H1 (cell line): ENCODE results near the gene CEL. TPM values are rescaled to one million over a fixed set of nuclear protein-coding genes. Genes with fewer than 3 reads are reported as not detected.

Experiments
- BACH1 ChIP-seq: IDR thresholded peaks from 2 replicates; pipeline ENCODE4 v1.6.1; 2012; ENCODE audit warnings: low read length, improper control_type of control experiment
- GABPA ChIP-seq: IDR thresholded peaks from 2 replicates; pipeline ENCODE4 v1.6.1; 2011; ENCODE audit warnings: mild to moderate bottlenecking, low read length, moderate library complexity, borderline replicate concordance; ENCODE audit not compliant: insufficient read depth
- HDAC6 ChIP-seq: IDR thresholded peaks from one replicate; pipeline ENCODE4 v1.7.1; 2012; ENCODE audit warnings: low read depth, mild to moderate bottlenecking, inconsistent platforms, low read length, moderate library complexity
- JUND ChIP-seq: IDR thresholded peaks from 2 replicates; pipeline ENCODE4 v1.6.1; 2011; ENCODE audit warnings: mild to moderate bottlenecking, improper control_type of control experiment, low read length
- PHF8 ChIP-seq: fragments of 200-600 bp; sonication (generic); conservative IDR thresholded peaks from 2 replicates; pipeline ENCODE4 v1.7.1; 2012; ENCODE audit warnings: low read depth, mild to moderate bottlenecking, inconsistent platforms, low read length, moderate library complexity
- POLR2A ChIP-seq, 2 experiments: IDR thresholded peaks; 1 replicate in 1 of 2; 2 replicates in 1 of 2; pipeline ENCODE4 v1.6.1; 2011; ENCODE audit warnings: low read depth in 2 of 2, low read length in 2 of 2, mild to moderate bottlenecking in 2 of 2; ENCODE audit errors: control extremely low read depth in 1 of 2
- POU5F1 ChIP-seq: IDR thresholded peaks from 2 replicates; pipeline ENCODE4 v1.6.1; 2011; ENCODE audit warnings: low read depth, mild to moderate bottlenecking, low read length, moderate library complexity
- RBBP5 ChIP-seq: IDR thresholded peaks from 2 replicates; pipeline ENCODE4 v1.7.1; 2012; ENCODE audit warnings: low read depth, mild to moderate bottlenecking, inconsistent platforms, low read length, moderate library complexity, borderline replicate concordance
- SAP30 ChIP-seq: fragments of 300-600 bp; sonication (generic); IDR thresholded peaks from 2 replicates; pipeline ENCODE4 v1.7.1; 2012; ENCODE audit warnings: low read length, moderate library complexity, mild to moderate bottlenecking, inconsistent platforms; ENCODE audit not compliant: insufficient read depth, insufficient replicate concordance
- SRF ChIP-seq: IDR thresholded peaks from 2 replicates; pipeline ENCODE4 v1.6.1; 2011; ENCODE audit warnings: mild to moderate bottlenecking, low read depth, low read length, moderate library complexity
- TBP ChIP-seq: IDR thresholded peaks from 2 replicates; pipeline ENCODE4 v1.6.1; 2011; ENCODE audit warnings: low read depth, low read length, improper control_type of control experiment
- polyA plus RNA-seq, 7 experiments: library from polyadenylated mRNA; depleted of rRNA in 3 of 7; stranded (reverse) in 5 of 7; unstranded in 2 of 7; fragments of >200 nt in 5 of 7; fragments of 200-250 nt in 2 of 7; gene quantifications; 1 replicate in 5 of 7; 2 replicates in 1 of 7; 4 replicates in 1 of 7; pipeline versions ENCODE4 v1.2.1 to v1.2.3, GENCODE V29; 2011 to 2013; ENCODE audit warnings: missing spikeins in 2 of 7, mixed read lengths in 2 of 7
- total RNA-seq: library from RNA; stranded (reverse); fragmentation: NEBNext Ultra II Directional; extraction: Animal tissue kit (Norgen Biotek cat#: 25700); gene quantifications from 2 replicates; pipeline ENCODE4 v1.2.1, GENCODE V29; 2021
- TF ChIP-seq, protein P1 (sequence below): fragments of 300-600 bp; sonication (generic); IDR thresholded peaks from 2 replicates; pipeline ENCODE4 v1.7.1; 2012; ENCODE audit warnings: low read length, moderate library complexity, mild to moderate bottlenecking, inconsistent platforms; ENCODE audit not compliant: insufficient replicate concordance

Gene CEL
- total and polyA plus RNA-seq, 2 of the 8 experiments (the other 6 are each of a cell fraction or from before 2014, with no cell fraction given): 1.8 to 3.4 TPM

GRCh38 chr9:133094842-133095393 is 33.1 kb downstream of the CEL start (continued):
- TF ChIP-seq, protein P1, sequence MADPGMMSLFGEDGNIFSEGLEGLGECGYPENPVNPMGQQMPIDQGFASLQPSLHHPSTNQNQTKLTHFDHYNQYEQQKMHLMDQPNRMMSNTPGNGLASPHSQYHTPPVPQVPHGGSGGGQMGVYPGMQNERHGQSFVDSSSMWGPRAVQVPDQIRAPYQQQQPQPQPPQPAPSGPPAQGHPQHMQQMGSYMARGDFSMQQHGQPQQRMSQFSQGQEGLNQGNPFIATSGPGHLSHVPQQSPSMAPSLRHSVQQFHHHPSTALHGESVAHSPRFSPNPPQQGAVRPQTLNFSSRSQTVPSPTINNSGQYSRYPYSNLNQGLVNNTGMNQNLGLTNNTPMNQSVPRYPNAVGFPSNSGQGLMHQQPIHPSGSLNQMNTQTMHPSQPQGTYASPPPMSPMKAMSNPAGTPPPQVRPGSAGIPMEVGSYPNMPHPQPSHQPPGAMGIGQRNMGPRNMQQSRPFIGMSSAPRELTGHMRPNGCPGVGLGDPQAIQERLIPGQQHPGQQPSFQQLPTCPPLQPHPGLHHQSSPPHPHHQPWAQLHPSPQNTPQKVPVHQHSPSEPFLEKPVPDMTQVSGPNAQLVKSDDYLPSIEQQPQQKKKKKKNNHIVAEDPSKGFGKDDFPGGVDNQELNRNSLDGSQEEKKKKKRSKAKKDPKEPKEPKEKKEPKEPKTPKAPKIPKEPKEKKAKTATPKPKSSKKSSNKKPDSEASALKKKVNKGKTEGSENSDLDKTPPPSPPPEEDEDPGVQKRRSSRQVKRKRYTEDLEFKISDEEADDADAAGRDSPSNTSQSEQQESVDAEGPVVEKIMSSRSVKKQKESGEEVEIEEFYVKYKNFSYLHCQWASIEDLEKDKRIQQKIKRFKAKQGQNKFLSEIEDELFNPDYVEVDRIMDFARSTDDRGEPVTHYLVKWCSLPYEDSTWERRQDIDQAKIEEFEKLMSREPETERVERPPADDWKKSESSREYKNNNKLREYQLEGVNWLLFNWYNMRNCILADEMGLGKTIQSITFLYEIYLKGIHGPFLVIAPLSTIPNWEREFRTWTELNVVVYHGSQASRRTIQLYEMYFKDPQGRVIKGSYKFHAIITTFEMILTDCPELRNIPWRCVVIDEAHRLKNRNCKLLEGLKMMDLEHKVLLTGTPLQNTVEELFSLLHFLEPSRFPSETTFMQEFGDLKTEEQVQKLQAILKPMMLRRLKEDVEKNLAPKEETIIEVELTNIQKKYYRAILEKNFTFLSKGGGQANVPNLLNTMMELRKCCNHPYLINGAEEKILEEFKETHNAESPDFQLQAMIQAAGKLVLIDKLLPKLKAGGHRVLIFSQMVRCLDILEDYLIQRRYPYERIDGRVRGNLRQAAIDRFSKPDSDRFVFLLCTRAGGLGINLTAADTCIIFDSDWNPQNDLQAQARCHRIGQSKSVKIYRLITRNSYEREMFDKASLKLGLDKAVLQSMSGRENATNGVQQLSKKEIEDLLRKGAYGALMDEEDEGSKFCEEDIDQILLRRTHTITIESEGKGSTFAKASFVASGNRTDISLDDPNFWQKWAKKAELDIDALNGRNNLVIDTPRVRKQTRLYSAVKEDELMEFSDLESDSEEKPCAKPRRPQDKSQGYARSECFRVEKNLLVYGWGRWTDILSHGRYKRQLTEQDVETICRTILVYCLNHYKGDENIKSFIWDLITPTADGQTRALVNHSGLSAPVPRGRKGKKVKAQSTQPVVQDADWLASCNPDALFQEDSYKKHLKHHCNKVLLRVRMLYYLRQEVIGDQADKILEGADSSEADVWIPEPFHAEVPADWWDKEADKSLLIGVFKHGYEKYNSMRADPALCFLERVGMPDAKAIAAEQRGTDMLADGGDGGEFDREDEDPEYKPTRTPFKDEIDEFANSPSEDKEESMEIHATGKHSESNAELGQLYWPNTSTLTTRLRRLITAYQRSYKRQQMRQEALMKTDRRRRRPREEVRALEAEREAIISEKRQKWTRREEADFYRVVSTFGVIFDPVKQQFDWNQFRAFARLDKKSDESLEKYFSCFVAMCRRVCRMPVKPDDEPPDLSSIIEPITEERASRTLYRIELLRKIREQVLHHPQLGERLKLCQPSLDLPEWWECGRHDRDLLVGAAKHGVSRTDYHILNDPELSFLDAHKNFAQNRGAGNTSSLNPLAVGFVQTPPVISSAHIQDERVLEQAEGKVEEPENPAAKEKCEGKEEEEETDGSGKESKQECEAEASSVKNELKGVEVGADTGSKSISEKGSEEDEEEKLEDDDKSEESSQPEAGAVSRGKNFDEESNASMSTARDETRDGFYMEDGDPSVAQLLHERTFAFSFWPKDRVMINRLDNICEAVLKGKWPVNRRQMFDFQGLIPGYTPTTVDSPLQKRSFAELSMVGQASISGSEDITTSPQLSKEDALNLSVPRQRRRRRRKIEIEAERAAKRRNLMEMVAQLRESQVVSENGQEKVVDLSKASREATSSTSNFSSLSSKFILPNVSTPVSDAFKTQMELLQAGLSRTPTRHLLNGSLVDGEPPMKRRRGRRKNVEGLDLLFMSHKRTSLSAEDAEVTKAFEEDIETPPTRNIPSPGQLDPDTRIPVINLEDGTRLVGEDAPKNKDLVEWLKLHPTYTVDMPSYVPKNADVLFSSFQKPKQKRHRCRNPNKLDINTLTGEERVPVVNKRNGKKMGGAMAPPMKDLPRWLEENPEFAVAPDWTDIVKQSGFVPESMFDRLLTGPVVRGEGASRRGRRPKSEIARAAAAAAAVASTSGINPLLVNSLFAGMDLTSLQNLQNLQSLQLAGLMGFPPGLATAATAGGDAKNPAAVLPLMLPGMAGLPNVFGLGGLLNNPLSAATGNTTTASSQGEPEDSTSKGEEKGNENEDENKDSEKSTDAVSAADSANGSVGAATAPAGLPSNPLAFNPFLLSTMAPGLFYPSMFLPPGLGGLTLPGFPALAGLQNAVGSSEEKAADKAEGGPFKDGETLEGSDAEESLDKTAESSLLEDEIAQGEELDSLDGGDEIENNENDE: no peak
- no peak for TF ChIP-seq SRF
- no peak for TF ChIP-seq BACH1
- no peak for TF ChIP-seq PHF8
- no peak for TF ChIP-seq HDAC6
- TF ChIP-seq RBBP5: no peak
- no peak for TF ChIP-seq JUND
- no peak for TF ChIP-seq SAP30
- no peak for TF ChIP-seq GABPA
- no peak for TF ChIP-seq TBP
- TF ChIP-seq POLR2A (IDR thresholded peaks at IDR 0.05; ENCODE audit: control extremely low read depth in 1 of 2, low read depth in 2 of 2, low read length in 2 of 2): no peak
- TF ChIP-seq POU5F1: no peak
